Progenitor cell of endocrine pancreas (in vitro differentiated cells): ENCODE data around the gene SHISA6. TPM values are rescaled to one million over a fixed set of nuclear protein-coding genes. Genes with fewer than 3 reads are reported as not detected.

Source experiments
- DNase-seq: peaks from one replicate; pipeline ENCODE4 v3.0.0; 2021; ENCODE audit warnings: low spot score; ENCODE audit not compliant: unreplicated experiment
- H3K27ac Mint-ChIP-seq: 2 replicates; pipeline ENCODE4 v1.8.0; 2021; ENCODE audit warnings: mild to moderate bottlenecking, moderate library complexity, mixed read lengths
- H3K27me3 Mint-ChIP-seq: 2 replicates; pipeline ENCODE4 v1.8.0; 2021; ENCODE audit warnings: mixed read lengths
- H3K36me3 Mint-ChIP-seq: 2 replicates; pipeline ENCODE4 v1.8.0; 2022; ENCODE audit warnings: mixed read lengths; ENCODE audit not compliant: insufficient read depth
- H3K4me1 Mint-ChIP-seq: 2 replicates; pipeline ENCODE4 v1.8.0; 2021; ENCODE audit warnings: low read depth, mixed read lengths
- H3K4me3 Mint-ChIP-seq: 2 replicates; pipeline ENCODE4 v1.8.0; 2021; ENCODE audit warnings: low read depth, mild to moderate bottlenecking, moderate library complexity, mixed read lengths
- H3K9me3 Mint-ChIP-seq: 2 replicates; pipeline ENCODE4 v1.8.0; 2021; ENCODE audit warnings: low read depth, mixed read lengths
- CTCF ChIP-seq: fragments of 200-600 bp; sonication (generic); IDR thresholded peaks from one replicate; pipeline ENCODE4 v1.5.0; 2021; ENCODE audit warnings: antibody characterized with exemption, mild to moderate bottlenecking; ENCODE audit not compliant: unreplicated experiment
- total RNA-seq: library from RNA; stranded (reverse); gene quantifications from 2 replicates; pipeline ENCODE4 v1.2.1, GENCODE V29; 2021

SHISA6 gene
- total RNA-seq, 1 donor from 2014 or later, result 1.0 TPM

DNA sequence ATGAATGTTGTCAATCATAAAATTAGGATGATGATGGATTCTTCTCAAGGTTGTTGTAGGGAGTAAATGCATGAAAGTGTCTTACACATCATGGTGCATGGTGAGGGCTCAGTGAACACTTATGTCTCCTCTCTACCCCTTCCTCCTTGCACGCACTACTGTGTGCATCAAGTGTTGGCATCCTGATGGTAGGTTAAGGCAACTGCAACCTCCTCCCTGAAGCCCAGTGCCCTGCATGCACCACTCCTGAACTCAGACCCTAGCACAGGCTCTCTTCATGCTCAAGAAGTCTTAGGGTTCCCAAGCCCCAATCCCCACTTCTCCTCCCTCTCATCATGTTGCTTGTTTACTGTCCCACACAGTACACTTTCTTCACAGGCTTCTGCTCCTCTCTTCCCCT, 251.5 kb downstream of the SHISA6 start:
- no peak for TF ChIP-seq CTCF
- Mint-ChIP-seq H3K9me3 (no peaks in the 10 kb centered on the region), H3K4me1 (no peaks in the 10 kb centered on the region), H3K36me3 (no peaks in the 10 kb centered on the region), H3K4me3 (no peak overlapping the region), H3K27me3 (peaks cover 8% of the 10 kb centered on the region), H3K27ac (no peak overlapping the region)
- DNase-seq, result no peak

DNA sequence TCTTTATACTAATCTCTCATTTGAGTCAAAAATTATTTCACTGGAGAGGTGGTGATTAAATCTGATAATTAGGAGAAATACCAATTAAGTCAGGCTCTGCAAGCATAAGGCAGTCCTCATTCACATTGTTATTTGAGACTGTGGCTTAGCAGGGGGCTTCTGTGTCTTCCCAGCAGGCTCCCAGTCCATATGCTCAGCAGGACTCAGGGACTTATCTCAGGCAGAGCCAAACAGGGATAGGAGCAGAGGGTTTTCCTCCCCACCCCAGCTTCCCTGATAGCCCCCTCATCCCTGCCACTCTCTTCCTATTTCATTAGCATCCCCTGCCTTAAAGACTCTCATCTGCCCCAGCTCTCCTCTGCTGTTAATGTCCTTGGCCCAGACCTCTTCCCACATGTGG, 252.9 kb downstream of the SHISA6 start:
- H3K4me3 Mint-ChIP-seq, result no peak overlapping the region
- peaks cover 6% of the 10 kb centered on the region for H3K27me3 Mint-ChIP-seq
- no peak overlapping the region for H3K27ac Mint-ChIP-seq
- DNase-seq, result no peak
- no peak for TF ChIP-seq CTCF
- H3K9me3 Mint-ChIP-seq, result no peaks in the 10 kb centered on the region
- no peaks in the 10 kb centered on the region for H3K36me3 Mint-ChIP-seq
- no peaks in the 10 kb centered on the region for H3K4me1 Mint-ChIP-seq

GRCh38 chr17:11495613-11496012, 254.6 kb downstream of the SHISA6 start:
- Mint-ChIP-seq H3K36me3 (no peaks in the 10 kb centered on the region), H3K4me3 (no peak overlapping the region), H3K9me3 (no peaks in the 10 kb centered on the region), H3K27me3 (peaks cover 2% of the 10 kb centered on the region), H3K4me1 (no peaks in the 10 kb centered on the region), H3K27ac (no peak overlapping the region)
- no peak for DNase-seq
- no peak for TF ChIP-seq CTCF

DNA sequence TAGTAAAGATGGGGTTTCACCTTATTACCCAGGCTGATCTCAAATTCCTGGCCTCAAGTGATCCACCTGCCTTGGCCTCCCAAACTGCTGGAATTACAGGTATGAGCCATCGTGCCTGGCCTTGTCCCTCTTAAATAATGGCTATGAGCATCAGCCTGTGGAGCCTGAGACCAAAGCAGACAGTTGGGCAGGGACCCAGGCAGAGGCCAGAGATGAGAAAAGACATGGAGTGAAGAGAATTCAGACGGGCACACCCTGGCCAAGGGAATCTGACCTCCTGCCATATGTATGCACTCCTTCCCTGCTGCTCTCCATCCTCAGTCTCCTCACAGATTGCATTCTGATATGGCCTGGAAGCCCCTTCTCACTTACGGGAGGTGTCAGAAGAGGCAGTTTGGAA, 258.9 kb downstream of the SHISA6 start:
- no peaks in the 10 kb centered on the region for H3K36me3 Mint-ChIP-seq
- no peak for DNase-seq

DNA sequence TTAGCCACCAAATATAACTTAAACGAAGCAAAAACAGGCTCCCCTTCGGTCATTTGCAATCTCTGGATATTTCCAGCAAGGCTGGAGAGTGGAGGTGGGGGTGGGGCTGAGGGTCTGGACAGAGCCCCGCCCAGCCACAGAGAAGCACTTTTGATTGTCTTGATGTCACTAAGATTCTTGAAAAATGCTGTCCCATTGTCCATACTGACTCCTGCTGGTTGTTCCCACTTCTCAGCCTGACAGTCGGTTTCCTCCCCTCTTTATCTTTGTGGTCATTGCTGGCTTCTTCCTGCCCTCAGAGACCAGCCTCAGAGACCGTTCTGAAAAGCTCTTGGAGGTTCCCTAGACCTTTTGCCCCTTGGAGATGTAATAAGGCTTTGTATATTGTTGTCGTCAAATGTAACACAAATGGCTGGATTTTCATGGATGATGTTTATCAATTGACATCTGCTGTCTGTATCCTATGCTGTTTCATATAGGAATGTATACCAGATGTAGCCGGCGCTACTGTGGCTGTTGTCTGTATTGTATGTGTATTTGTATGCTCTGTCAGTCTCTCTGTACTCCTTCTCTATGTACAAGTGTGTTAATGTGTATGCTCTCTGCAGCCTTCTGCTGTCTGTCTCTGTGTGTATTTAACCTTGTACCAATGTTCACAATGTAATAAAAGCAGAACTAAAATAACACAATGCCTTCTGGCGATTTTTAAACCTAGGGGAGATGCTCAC, 262.5 kb downstream of the SHISA6 start:
- no peak for TF ChIP-seq CTCF
- DNase-seq, result no peak
- Mint-ChIP-seq H3K9me3 (no peaks in the 10 kb centered on the region), H3K4me3 (no peak overlapping the region), H3K4me1 (no peaks in the 10 kb centered on the region), H3K36me3 (no peaks in the 10 kb centered on the region), H3K27me3 (peaks cover 3% of the 10 kb centered on the region), H3K27ac (no peak overlapping the region)

More for the DNA sequence above, 258.9 kb downstream of the SHISA6 start:
- Mint-ChIP-seq H3K4me3 (no peak overlapping the region), H3K9me3 (no peaks in the 10 kb centered on the region), H3K4me1 (no peaks in the 10 kb centered on the region), H3K27ac (no peak overlapping the region), H3K27me3 (peaks cover 3% of the 10 kb centered on the region)
- no peak for TF ChIP-seq CTCF
